ENCODE results near the gene TNN.

DNA sequence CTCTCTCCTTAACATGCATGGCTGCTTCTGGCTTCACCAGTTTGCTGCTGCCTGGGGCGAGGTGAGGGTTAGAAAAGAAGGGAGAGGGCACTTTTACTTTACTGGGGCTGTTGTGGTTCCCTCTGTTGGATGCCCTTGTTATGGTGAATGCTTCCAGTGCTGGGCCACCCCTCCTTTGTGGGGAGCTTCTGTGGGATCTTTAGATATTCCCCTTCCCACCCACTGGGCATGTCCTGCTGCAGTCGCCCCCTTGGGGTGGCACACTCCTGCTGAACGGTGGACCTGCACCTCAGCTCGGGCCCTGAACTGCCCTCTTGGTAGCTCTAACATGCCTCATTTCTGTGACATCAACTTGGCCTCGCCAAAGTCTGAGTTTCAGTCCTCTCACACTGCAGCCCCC is 6.0 kb downstream of the TNN start:
- TF ChIP-seq, protein P1, sequence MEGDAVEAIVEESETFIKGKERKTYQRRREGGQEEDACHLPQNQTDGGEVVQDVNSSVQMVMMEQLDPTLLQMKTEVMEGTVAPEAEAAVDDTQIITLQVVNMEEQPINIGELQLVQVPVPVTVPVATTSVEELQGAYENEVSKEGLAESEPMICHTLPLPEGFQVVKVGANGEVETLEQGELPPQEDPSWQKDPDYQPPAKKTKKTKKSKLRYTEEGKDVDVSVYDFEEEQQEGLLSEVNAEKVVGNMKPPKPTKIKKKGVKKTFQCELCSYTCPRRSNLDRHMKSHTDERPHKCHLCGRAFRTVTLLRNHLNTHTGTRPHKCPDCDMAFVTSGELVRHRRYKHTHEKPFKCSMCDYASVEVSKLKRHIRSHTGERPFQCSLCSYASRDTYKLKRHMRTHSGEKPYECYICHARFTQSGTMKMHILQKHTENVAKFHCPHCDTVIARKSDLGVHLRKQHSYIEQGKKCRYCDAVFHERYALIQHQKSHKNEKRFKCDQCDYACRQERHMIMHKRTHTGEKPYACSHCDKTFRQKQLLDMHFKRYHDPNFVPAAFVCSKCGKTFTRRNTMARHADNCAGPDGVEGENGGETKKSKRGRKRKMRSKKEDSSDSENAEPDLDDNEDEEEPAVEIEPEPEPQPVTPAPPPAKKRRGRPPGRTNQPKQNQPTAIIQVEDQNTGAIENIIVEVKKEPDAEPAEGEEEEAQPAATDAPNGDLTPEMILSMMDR (IDR thresholded peaks at IDR 0.05) = no peak
- no peak for TF ChIP-seq POLR2AphosphoS5 (IDR thresholded peaks at IDR 0.05)
